HEK293 (cell line): Measurements from ENCODE around the gene KIAA0586.

ENCODE experiments used
- CTCF ChIA-PET: fragments of 350-600 bp; formaldehyde crosslinking; extraction: SDS; loops from one replicate; lab custom pipeline; 2021; ENCODE audit warnings: antibody characterized with exemption; lab: Yijun Ruan, JAX
- POLR2A ChIA-PET: fragments of 300-600 bp; formaldehyde crosslinking; extraction: SDS; loops from one replicate; lab custom pipeline; 2020; ENCODE audit warnings: antibody characterized with exemption, inconsistent platforms; lab: Yijun Ruan, JAX
- H3K27ac ChIP-seq: fragments of 200-500 bp; sonication (Bioruptor generic); 2 replicates; pipeline ENCODE4 v1.5.1; 2014; ENCODE audit warnings: low read depth, low read length, control low read depth, inconsistent platforms; ENCODE audit errors: extremely low read depth
- H3K36me3 ChIP-seq, 2 experiments: fragments of 200-500 bp in 1 of 2; sonication (Bioruptor generic) in 1 of 2; 1 replicate in 1 of 2; 2 replicates in 1 of 2; pipeline ENCODE4 v1.5.1; 2014 to 2017; ENCODE audit warnings: inconsistent platforms in 2 of 2, low read length in 2 of 2; ENCODE audit not compliant: control insufficient read depth in 2 of 2, insufficient read depth in 1 of 2
- H3K4me1 ChIP-seq: fragments of 200-500 bp; sonication (Bioruptor generic); 2 replicates; pipeline ENCODE4 v1.5.1; 2014; ENCODE audit warnings: mild to moderate bottlenecking, low read length, inconsistent platforms; ENCODE audit not compliant: control insufficient read depth, insufficient read depth
- H3K4me3 ChIP-seq: 2 replicates; pipeline ENCODE4 v1.5.1; 2011; ENCODE audit warnings: low read depth, mild to moderate bottlenecking, control low read depth, low read length, moderate library complexity
- H3K9me3 ChIP-seq: fragments of 200-500 bp; sonication (Bioruptor generic); 2 replicates; pipeline ENCODE4 v1.5.1; 2014; ENCODE audit warnings: low read depth, low read length, inconsistent platforms; ENCODE audit not compliant: control insufficient read depth, insufficient read depth
- BCL11A ChIP-seq: fragments of 450-650 bp; formaldehyde crosslinking; IDR thresholded peaks from 2 replicates; pipeline ENCODE4 v1.5.1; 2016; ENCODE audit warnings: low read depth, missing biosample characterization, missing genetic modification characterization
- GFI1B ChIP-seq: fragments of 450-650 bp; formaldehyde crosslinking; IDR thresholded peaks from 2 replicates; pipeline ENCODE4 v1.5.1; 2016; ENCODE audit warnings: missing biosample characterization, missing genetic modification characterization
- PRDM1 ChIP-seq: fragments of 450-650 bp; formaldehyde crosslinking; IDR thresholded peaks from 2 replicates; pipeline ENCODE4; 2016; ENCODE audit warnings: missing biosample characterization, missing genetic modification characterization
- SCRT1 ChIP-seq: fragments of 450-650 bp; formaldehyde crosslinking; IDR thresholded peaks from 2 replicates; pipeline ENCODE4 v1.5.1; 2016; ENCODE audit warnings: missing biosample characterization, missing genetic modification characterization, borderline replicate concordance
- ZNF121 ChIP-seq: fragments of 450-650 bp; formaldehyde crosslinking; IDR thresholded peaks from 2 replicates; pipeline ENCODE4 v1.5.1; 2016; ENCODE audit warnings: missing biosample characterization, missing genetic modification characterization
- ZNF354C ChIP-seq: fragments of 450-650 bp; formaldehyde crosslinking; IDR thresholded peaks from 2 replicates; pipeline ENCODE4 v1.5.1; 2016; ENCODE audit warnings: missing biosample characterization, missing genetic modification characterization, low read depth, borderline replicate concordance
- ZNF366 ChIP-seq: fragments of 450-650 bp; formaldehyde crosslinking; conservative IDR thresholded peaks from 2 replicates; pipeline ENCODE4 v1.5.1; 2016; ENCODE audit warnings: missing biosample characterization, missing genetic modification characterization
- ZNF449 ChIP-seq: fragments of 450-650 bp; formaldehyde crosslinking; IDR thresholded peaks from 2 replicates; pipeline ENCODE4 v1.5.1; 2017; ENCODE audit warnings: missing biosample characterization, mild to moderate bottlenecking, missing genetic modification characterization, moderate library complexity
- ZNF549 ChIP-seq: fragments of 450-650 bp; IDR thresholded peaks from 2 replicates; pipeline ENCODE4 v1.5.1; 2018; ENCODE audit warnings: missing biosample characterization, missing genetic modification characterization, mild to moderate bottlenecking, inconsistent platforms, moderate library complexity
- ZNF664 ChIP-seq: fragments of 450-650 bp; formaldehyde crosslinking; IDR thresholded peaks from 2 replicates; pipeline ENCODE4 v1.5.1; 2016; ENCODE audit warnings: missing biosample characterization, missing genetic modification characterization
- ZNF768 ChIP-seq: fragments of 450-650 bp; formaldehyde crosslinking; IDR thresholded peaks from 2 replicates; pipeline ENCODE4 v1.5.1; 2018; ENCODE audit warnings: missing biosample characterization, mild to moderate bottlenecking, missing genetic modification characterization
- TF ChIP-seq, protein P1 (sequence below): fragments of 450-650 bp; formaldehyde crosslinking; IDR thresholded peaks from 2 replicates; pipeline ENCODE4 v1.5.1; 2016; ENCODE audit warnings: missing biosample characterization, missing genetic modification characterization
- TF ChIP-seq, protein P2 (sequence below): fragments of 450-650 bp; formaldehyde crosslinking; IDR thresholded peaks from 2 replicates; pipeline ENCODE4 v1.5.1; 2016; ENCODE audit warnings: missing biosample characterization, missing genetic modification characterization

Gene KIAA0586

DNA sequence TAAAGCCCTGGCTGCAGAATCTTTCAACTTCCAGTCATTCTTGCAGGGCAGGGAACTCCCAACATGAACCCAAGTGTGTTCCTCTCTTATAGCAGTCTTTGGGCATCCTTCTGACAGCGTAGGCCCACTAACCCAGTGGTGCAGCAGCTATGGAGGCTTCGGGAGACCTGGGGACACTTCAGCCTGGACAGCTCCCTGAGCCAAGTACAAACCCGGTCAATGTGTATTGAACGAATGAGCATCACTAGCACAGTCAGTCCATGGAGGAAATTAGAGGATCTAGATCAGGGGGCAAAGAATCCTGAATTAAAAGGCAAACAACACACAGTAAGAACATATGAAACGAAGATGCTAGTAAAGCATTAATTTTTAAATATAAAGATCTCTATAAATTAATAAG is 41.8 kb downstream of the KIAA0586 start:
- no peak overlapping the region for H3K4me3 ChIP-seq
- CTCF ChIA-PET = no interaction called here
- TF ChIP-seq ZNF354C (tag by site-specific recombination) (no peak), SCRT1 (tag by site-specific recombination) (no peak), GFI1B (tag by site-specific recombination) (no peak), ZNF121 (tag by site-specific recombination) (no peak)
- TF ChIP-seq, protein P1, sequence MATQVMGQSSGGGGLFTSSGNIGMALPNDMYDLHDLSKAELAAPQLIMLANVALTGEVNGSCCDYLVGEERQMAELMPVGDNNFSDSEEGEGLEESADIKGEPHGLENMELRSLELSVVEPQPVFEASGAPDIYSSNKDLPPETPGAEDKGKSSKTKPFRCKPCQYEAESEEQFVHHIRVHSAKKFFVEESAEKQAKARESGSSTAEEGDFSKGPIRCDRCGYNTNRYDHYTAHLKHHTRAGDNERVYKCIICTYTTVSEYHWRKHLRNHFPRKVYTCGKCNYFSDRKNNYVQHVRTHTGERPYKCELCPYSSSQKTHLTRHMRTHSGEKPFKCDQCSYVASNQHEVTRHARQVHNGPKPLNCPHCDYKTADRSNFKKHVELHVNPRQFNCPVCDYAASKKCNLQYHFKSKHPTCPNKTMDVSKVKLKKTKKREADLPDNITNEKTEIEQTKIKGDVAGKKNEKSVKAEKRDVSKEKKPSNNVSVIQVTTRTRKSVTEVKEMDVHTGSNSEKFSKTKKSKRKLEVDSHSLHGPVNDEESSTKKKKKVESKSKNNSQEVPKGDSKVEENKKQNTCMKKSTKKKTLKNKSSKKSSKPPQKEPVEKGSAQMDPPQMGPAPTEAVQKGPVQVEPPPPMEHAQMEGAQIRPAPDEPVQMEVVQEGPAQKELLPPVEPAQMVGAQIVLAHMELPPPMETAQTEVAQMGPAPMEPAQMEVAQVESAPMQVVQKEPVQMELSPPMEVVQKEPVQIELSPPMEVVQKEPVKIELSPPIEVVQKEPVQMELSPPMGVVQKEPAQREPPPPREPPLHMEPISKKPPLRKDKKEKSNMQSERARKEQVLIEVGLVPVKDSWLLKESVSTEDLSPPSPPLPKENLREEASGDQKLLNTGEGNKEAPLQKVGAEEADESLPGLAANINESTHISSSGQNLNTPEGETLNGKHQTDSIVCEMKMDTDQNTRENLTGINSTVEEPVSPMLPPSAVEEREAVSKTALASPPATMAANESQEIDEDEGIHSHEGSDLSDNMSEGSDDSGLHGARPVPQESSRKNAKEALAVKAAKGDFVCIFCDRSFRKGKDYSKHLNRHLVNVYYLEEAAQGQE (tag by site-specific recombination) = peak; percentile 50; the same call in 1 of the 2 replicates
- peaks cover 8 to 26% of the 10 kb centered on the region in 2 experiments for H3K36me3 ChIP-seq
- no peaks in the 10 kb centered on the region for H3K9me3 ChIP-seq
- no peak overlapping the region for H3K27ac ChIP-seq
- H3K4me1 ChIP-seq = 0 out of 2 replicates have a peak, but pooled peaks cover 3% of the 10 kb centered on the region
- POLR2A ChIA-PET = no interaction called here

DNA sequence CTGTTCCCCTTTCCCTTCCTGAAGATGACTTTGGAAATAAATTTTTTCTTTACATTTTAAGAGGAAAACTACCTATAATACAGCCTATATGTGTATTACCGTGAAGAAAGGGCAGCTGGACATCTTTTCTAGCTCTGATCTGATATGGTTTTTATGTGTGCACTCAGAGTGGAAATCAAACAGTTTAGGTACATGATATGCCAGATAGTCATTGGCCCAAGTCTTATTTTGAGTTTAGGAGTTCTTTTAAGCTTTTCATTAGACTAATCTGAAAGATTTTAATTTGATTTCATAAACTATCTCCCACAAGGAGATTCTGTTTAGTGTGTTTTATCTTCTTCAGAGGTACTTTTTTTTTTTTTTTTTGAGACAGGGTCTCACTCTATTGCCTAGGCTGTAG is 48.8 kb downstream of the KIAA0586 start:
- POLR2A ChIA-PET = no interaction called here
- no peak for TF ChIP-seq ZNF449
- no peak for TF ChIP-seq ZNF549 (tag by site-specific recombination)
- no peak for TF ChIP-seq ZNF768
- TF ChIP-seq BCL11A = no peak
- TF ChIP-seq, protein P2, sequence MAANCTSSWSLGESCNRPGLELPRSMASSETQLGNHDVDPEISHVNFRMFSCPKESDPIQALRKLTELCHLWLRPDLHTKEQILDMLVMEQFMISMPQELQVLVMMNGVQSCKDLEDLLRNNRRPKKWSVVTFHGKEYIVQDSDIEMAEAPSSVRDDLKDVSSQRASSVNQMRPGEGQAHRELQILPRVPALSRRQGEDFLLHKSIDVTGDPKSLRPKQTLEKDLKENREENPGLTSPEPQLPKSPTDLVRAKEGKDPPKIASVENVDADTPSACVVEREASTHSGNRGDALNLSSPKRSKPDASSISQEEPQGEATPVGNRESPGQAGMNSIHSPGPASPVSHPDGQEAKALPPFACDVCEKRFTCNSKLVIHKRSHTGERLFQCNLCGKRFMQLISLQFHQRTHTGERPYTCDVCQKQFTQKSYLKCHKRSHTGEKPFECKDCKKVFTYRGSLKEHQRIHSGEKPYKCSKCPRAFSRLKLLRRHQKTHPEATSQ (tag by site-specific recombination) = no peak
- TF ChIP-seq, all 188 proteins: peak for 0
- H3K4me3 ChIP-seq = no peak overlapping the region
- no peak overlapping the region for H3K27ac ChIP-seq
- no peaks in the 10 kb centered on the region for H3K9me3 ChIP-seq
- H3K4me1 ChIP-seq = no peaks in the 10 kb centered on the region
- CTCF ChIA-PET = interaction anchor here (0.6 to 1.0 kb wide), 3 partner anchors 9 to 313 kb away, joined by 3 to 6 read pairs (median 3); no protein-coding TSS in a partner anchor
- peaks cover 21 to 24% of the 10 kb centered on the region in 2 experiments for H3K36me3 ChIP-seq

DNA sequence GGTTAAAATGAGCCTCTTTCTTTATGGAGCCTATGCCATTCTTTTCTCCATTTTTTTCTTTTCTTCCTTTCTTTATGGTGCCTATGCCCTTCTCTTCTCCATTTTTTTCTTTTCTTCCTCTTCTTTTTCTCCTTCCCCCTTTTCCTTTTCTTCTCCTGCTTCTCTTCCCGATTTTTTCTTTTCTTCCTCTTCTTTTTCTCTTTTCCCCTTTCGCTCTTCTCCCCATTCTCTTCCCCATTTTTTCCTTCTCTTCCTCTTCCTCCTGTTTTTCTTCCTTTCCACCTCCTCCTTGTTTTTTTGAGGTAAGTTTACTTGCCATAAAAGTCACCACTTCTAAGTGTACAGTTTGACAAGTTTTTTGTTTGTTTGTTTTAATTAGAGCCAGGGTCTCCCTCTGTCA is 50.1 kb downstream of the KIAA0586 start:
- ChIA-PET CTCF (no interaction called here), POLR2A (no interaction called here)
- Histone ChIP-seq H3K36me3 (peaks cover 21% of the 10 kb centered on the region in 2 experiments; a peak in 2 of 3 replicates), H3K9me3 (no peaks in the 10 kb centered on the region), H3K27ac (no peak overlapping the region), H3K4me3 (no peak overlapping the region), H3K4me1 (no peaks in the 10 kb centered on the region)
- TF ChIP-seq PRDM1 (tag by site-specific recombination) = peak; percentile 14; the same call in 1 of the 2 replicates
- TF ChIP-seq ZNF664 (tag by site-specific recombination) = no peak
- peak; percentile 58; the same call in 1 of the 2 replicates for TF ChIP-seq ZNF366 (tag by site-specific recombination)
